GM18502 (cell line): Measurements from ENCODE around the gene CDCP2.
"Not testable (repeated sequence)": the region's sequence is repeated elsewhere in the genome, so short reads cannot be mapped to it uniquely, and the experiment has no call there.

ENCODE experiments used
- ATAC-seq: cut with Tn5 transposase; IDR thresholded peaks from one replicate; pipeline ENCODE4 v1.9.1; 2021; ENCODE audit warnings: mild to moderate bottlenecking; ENCODE audit not compliant: unreplicated experiment, poor library complexity

The CDCP2 gene

DNA sequence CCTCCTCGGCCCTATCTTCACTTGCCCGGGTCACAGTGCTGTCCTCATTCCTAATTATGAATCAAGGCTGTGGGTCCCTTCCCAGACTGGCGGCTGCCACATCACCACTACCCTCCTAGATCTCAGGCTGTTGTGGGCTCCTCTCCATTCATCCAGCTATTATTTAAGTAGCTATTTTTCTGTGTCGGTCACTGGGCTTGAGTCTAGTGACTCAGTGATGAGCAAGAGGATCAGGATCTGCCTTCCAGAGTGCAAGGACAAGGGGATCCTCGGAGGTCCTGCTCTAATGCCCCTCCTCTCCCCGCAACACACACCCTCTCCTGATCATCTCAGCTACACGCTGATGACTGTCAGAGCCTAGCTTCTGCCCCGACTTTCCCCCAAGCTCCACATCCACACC is 34.1 kb downstream of the CDCP2 start:
- ATAC-seq: no peak

DNA sequence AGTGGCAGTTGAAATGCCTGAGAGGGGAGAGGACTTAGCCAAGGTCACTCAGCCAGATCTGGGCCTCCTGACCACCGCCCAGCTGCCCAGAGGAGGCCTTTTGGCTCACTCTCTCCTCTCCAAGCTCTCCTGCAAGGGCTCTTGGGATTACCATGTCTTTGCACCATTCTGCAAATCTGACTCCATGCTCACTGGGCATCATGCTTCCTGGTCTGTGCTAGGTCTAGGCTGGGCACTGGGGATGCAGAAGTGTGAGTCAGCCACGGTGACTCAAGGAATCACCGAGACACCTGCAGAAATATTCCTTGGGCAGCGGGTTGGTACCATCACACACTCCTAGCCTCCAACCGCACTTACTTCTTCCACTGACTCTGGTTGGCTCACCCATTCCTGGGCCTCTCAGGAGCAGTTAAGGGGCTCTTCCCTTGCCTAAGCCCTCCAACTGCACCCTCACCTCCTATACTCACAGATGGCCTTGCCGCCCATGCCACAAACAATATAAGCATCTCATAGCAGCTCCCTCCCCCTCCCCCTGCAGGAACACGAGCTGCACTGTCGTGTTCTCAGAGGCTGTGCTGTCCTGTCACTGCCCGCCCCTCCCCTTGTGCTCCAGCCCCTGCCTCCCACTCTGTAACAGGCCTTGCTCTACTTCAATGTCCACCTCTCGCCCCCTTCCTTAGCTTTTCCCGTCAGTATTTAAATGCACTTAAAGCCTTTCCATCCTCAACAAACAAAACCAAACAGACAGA is 34.8 kb downstream of the CDCP2 start:
- no peak for ATAC-seq

DNA sequence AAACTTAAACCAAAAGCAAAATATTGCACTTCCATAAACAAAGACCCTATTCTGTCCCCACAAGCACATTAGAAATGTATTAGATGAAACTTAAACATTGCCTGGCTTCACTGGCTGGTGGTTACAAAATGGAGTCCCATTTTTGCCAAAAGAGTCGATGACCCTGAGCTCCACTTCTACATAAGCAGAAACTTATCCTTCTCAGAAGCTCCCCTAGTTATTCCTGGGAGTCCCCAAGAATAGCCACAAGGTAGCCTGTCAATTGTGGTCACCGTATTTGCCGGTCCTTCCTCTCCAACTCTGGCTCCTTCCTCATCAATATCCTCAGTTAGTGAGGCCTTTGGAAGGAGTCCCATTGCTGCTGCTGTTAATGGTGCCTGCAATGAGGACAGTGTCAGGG is 37.3 kb downstream of the CDCP2 start:
- no peak for ATAC-seq

DNA sequence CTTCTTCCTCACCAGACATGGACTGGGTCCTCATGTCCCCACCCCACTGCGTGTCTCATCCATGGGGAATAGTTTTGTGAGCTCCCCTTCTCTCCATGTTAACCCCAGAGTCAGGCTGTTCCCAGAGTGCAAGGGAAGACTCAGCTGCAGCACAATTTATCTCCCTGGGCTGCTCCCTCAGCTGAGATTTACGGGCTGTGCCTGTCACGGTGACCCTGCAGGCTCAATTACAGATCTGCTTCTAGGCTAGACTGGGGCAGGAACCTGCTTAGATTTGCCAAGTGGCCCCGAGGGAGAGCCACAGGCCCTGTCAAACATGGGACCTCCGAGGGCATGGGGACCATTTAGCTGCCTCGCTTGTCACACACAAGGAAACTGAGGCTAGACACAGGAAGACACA is 37.8 kb downstream of the CDCP2 start:
- no peak for ATAC-seq

DNA sequence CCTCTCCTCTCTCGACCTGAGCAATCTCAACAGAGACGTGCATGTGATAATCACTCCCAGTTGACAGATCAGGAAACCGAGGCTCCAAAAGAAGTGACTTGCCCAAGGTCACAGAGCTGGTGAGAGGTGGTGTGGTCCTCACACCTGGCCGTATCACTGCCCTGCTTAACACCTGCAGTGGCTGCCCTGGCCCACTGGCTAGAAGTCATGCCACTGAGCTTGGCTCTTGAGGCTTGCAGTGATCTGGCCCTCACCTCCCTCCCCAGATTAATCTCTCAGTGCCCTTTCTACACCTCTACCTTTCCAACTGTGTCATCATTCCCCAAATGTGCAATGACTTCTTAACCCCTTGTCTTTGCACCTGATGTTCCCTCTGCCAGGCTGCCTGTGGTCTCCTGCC is 38.8 kb downstream of the CDCP2 start:
- no peak for ATAC-seq

DNA sequence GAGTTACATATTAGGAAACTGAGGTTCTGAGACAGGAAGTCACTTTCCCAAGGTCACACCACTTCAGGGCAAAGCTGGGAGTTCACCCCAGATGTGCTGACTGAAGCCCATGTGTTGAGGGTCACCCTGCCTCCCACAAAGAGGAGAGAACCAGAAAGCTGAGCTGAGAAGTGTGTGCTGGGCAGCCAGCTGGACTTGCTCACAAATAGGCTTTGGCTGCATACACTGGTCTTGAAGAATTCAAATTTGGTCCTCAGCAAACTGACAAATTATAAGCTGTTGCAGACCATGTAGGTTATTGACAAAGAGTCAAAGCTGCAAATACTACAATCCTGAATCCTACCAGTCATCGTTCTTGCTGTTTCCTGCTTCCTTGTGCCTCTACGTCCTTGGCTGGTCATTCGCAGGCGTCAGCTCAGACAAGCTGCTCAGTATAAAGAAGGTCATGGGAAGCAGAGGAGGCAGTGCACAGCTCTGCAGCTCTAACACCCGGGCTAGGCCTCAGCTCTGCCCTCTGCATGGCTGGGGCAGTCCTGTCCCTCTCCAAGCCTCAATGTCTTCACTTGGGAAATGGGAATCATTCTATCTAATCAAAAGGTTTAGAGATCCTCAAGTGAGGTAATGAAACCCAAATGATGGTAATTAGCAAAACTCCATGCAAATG is 40.0 kb downstream of the CDCP2 start:
- ATAC-seq: no peak

DNA sequence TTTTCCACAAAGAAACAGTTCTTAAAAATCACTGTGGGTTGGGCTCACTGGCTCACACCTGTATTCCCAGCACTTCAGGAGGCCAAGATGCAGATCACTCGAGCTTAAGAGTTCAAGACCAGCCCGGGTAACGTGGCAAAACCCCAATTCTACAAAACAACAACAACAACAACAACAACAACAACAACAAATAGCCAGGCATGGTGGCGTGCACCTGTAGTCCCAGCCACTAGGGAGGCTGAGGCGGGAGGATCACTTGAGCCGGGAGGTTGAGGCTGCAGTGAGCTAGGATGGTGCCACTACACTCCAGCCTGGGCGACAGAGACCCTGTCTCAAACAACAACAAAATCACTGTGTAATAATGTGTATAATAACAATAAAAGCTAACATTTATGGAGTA is 40.8 kb downstream of the CDCP2 start:
- no peak for ATAC-seq

DNA sequence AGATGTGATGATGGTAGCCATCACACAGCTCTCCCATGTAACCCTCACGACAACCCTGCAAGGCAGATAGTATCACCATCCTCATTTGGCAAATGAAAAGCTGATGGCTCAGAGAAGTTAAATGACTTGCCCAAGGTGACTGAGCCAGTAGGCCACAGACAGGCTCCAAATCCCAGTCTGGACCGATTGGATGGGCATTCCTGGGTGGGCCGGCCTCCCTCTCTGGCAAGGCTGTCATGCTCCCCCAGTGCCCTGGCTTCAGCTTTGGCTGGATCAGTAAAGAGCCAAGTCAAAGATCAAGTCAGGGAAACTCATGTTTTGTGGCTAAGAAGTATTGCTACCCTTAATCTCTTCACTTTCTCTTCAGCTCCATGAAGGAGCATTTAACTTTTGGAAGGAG is 41.2 kb downstream of the CDCP2 start:
- ATAC-seq: no peak

DNA sequence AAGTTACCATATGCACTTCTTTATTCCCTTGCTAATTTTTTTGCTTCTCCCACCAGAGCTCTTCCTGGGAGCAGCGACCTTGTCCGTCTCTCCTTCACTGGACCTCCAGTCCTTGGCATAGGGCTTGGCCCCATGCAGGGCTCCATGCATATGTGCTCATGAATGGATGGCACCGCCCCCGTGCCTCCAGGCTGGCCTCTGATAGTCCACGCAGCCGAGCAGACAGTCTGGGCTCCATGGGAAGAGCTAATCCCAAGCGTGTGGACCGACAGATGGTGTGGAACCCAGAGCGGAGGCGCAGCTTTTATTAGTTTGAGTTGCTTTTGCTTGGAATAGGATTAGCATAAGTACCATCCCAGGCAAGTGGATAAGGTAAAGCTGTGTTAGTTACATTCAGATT is 41.8 kb downstream of the CDCP2 start:
- no peak for ATAC-seq

DNA sequence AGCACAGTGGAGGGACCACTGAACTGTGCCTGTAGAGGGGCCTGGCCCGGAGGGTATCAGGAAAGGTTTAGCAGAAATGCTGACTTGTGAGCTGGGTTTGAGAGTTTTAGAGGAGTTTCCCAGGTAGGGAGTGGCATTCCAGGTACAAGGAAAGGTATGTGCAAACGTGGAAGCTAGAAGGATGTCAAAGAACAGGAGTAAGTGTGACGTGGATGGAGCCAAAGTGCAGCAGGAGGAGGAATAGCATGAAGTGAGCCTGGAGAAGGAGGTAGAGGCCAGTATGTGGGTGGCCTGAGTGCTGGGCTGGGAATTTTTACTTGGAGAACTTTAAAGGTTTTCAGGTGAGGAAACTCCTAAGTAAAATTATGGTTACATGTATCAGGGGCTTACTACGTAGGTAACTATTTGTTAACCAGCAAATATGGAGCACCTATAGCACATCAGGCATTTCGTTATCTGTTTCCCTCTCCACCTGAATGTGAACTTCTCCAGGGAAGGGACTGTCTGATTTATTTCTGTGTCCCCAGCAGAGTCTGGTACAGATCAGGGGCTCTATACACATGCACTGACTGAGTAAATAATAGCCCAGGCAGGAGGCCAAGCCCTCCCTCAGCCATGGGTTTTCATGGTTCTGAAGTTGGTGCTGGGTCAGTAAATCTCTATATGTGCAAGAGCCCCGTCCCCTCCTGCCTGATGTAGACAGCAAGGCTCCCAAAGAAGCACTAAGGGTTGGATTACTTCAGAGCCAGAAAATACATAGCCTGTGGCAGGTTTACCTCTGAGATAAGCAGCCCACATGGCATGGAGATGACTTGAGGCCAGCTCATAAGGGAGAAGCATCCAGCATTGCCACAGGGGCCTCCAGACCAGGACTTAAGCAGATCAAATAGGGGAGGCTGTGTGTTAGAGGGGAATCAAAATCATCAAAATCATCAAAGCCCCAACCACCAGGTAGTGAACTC is 43.4 kb downstream of the CDCP2 start:
- no peak for ATAC-seq

DNA sequence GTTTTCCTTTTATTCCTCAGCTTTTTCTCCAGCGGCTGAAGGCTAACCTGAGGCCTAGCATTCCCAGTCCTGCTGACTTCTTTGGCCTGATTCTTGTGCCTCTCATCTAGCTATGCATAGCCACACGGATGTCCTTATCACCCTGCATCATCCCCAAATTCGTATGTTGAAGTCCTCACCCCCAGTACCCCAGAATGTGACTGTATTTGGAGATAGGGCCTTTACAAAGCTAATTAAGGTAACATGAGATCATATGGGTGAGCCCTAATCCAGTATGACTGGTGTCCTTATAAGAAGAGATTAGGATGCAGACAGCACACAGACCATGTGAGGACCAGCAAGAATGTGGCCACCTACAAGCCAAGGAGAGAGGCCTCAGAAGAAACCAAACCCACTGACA is 44.6 kb downstream of the CDCP2 start:
- no peak for ATAC-seq

DNA sequence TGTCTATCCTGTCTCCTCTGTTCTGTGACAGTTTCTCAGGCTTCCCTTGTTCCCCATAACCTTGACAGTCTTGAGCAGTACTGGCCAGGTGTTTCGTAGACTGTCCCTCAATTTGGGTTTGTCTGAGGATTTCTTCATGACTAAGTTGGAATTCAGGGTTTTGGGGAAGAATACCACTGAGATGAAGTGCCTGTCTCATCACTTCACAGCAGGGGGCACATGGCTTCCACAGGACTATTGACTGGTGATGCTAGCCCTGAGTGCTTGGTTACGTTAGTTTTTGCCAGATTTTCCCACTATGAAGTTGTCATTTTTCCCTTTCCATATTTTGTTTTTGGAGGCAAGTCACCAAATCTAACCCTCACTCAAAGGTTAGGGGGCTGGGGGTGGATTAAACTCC is 45.7 kb downstream of the CDCP2 start:
- no peak for ATAC-seq

DNA sequence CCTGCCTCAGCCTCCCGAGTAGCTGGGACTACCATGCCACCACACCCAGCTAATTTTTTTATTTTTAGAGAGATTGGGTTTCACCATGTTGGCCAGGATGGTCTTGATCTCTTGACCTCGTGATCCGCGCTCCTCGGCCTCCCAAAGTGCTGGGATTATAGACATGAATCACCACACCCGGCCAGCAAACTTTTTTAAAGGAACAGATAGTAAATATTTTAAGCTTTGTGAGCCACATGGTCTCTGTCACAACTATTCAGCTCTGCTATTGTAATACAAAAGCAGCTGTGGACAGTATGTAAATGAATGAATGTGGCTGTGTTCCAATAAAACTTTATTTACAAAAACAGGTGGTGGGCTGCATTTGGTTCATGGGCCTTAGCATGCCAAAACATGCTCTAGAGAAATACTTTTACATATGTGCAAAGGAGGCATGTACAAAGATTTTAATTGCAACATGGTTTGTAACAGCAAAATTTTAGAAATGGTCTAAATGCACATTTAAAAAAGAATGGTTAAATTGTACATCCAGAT is 47.0 kb downstream of the CDCP2 start:
- ATAC-seq: no peak

DNA sequence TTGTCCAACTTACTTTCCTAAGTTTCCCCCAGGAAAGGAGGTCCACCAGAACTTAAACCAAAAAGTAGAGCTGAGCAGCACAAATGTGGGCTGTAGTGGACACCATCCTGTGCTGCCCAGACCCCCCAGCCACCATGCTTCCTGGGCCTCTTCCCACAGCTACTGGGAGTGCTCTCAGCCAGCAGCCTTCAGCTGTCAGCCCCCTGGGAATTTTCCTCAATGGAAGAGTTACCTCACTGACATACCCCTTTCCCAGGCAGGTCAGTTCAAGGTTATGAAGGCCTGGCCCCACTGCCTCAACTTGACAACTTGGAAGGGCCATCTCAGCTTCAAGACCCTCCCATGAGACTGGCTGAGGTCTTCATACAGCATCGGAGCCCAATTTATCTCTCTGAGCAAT is 47.7 kb downstream of the CDCP2 start:
- no peak for ATAC-seq

DNA sequence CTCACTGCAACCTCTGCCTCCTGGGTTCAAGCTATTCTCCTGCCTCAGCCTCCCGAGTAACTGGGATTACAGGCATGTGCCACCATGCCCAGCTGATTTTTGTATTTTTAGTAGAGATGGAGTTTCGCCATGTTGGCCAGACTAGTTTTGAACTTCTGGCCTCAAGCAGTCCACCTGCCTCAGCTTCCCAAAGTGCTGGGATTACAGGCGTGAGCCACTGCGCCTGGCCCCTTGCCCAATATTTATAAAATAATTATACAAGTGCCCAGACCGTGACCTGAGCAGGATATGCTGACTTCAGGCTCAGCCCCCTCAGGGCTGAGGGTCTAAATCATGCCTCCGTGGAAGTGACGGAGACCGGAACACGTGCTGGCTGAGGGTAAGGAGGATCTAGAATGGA is 48.2 kb downstream of the CDCP2 start:
- not testable (repeated sequence) for ATAC-seq

DNA sequence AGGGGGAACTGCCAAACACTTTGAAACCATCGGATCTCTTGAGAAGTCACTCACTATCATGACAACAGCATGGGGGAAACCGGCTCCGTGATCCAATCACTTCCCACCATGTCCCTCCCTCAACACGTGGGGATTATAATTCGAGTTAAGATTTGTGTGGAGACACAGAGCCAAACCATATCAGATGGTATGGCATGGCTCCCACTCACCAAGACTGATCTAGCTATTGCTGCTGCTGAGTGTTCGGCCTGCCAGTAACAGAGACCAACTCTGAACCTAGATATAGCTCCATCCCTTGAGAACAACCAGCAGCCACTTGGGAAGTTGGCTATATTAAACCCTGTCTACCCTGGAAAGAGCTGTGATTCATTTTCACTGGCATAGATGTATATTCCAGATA is 49.4 kb downstream of the CDCP2 start:
- no peak for ATAC-seq

DNA sequence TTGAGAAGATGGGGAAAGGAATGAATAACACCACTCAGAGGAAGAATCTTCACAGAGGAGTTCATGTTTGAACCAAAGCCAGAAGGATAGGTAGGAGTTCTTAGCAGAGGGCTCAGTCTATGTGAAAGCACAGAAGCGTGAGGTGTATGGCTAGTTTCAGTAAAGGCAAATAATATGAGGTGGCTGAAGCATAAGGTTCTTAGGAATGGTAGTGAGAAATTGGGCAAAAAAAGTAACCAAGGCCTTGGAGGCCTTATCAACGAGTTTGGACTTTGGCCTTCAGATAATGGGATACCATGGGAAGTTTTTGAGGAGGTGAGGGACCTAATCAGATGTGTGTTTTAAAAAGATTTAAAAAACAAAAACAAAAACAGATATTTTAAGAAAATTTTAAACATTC is 52.3 kb downstream of the CDCP2 start:
- ATAC-seq: no peak

DNA sequence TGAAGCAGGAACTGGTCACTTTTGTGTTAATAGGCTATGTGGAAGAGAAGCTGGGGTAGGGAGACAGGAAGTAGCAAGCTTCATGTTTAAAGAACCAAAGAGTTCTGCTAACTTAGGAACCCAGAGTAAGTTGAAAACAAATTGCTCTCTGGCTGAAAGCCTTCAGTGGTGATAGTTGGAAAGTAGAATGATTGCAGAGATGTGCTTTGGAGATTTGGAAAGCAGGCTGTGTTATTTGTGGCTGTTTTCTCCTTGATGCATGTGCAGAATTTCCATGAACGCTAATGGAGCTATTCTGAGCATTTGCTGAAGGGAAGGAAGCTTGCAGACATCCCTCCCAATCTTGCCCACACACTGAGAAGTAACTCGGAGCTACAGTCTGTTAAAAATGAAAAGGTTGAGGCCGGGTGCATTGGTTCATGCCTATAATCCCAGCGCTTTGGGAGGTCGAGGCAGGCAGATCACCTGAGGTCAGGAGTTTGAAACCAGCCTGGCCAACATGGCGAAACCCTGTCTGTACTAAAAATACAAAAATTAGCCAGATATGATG is 53.7 kb downstream of the CDCP2 start:
- no peak for ATAC-seq

DNA sequence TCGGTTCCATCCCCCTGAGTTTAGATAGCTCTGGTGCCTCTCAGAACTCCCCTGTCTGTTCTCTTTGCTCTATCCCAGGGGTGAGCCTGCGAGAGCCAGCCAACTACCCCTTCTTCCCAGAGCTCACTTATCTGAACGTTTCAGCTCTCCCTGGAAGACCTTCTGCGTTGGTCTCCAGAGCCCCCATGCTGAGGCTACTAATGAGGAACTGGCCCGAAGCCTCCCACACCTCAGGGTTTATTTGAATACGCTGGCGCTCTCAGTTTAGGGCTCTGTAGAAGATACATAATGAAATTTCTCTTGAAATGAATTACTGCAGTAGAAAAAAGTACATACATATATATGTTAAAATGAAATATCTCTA is 55.9 kb downstream of the CDCP2 start:
- ATAC-seq: no peak

DNA sequence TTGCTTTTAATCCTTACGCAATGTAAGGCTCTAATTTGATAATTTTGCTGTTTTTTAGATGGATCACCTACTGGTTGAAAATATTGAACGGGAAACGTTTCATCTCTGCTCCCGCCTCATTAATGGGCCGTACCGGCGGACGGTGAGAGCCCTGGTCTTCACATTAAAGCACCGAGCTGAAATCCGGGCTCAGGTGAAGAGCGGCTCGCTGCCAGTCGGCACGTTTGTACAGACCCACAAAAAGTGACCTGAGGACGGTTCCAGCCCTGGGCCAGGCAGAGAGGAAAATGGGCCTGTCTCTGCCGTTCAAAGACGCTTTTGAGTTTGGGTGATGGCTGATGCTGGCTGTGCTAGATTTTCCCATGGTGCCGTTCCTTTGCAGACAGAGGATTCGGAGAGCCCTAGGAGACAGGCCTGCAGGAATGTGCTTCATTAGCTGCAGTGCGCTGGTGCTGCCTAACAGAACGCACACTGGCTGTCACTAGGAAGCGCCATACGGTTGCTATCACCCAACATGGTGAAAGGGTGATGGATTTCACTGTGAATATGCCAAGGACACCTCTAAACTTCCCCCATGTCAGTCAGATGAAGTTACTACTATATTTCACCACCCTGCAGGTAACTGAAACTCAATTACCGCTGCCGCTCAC is 56.4 kb downstream of the CDCP2 start:
- no peak for ATAC-seq
